ENCODE data around the gene GSDMA.
"Not testable (repeated sequence)": the region's sequence is repeated elsewhere in the genome, so short reads cannot be mapped to it uniquely, and the experiment has no call there.

GRCh38 chr17:40012017-40012647, 49.3 kb downstream of the GSDMA start:
- not testable (repeated sequence) for TF ChIP-seq ZBTB40 (IDR thresholded peaks at IDR 0.05; ENCODE audit: borderline replicate concordance); CTCF (IDR thresholded peaks at IDR 0.05 in 2 of 3, conservative IDR thresholded peaks at IDR 0.05 in 1 of 3; ENCODE audit: control insufficient read depth in 2 of 3, extremely low read depth in 1 of 3, insufficient read depth in 1 of 3, low read depth in 3 of 3, low read length in 3 of 3)

Measured in GM12878 (cell line).